Measurements from ENCODE around the gene KIAA1210.
A peak's percentile ranks its signal among the peaks of the same experiment; 100 is the strongest.

The KIAA1210 gene

DNA sequence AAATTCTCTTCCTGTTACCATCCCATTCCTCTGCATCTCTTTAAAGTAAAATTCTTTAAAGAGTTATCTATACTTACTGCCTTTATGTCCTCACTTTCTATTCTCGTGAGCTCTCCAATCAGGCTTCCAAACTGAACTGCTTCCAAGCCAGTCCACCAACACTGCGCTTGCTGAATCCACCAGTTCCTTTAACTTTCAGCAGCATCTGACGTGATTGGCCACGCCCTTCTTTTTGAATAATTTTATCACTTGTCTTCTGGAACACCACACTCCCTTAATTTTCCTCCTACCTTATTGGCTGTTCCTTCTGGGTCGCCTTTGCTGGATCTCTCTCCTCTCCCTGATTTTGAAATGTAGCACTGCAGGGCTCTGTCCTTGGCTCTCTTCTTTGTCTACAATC lies at the start of gene KIAA1210:
Gene KIAA1210 (minus strand): TSS at position 163 of the 400 bp plus-strand sequence. CDS start 4,170 bp downstream, outside the sequence.
- no peak for DNase-seq (ENCODE audit: low read depth)

DNA sequence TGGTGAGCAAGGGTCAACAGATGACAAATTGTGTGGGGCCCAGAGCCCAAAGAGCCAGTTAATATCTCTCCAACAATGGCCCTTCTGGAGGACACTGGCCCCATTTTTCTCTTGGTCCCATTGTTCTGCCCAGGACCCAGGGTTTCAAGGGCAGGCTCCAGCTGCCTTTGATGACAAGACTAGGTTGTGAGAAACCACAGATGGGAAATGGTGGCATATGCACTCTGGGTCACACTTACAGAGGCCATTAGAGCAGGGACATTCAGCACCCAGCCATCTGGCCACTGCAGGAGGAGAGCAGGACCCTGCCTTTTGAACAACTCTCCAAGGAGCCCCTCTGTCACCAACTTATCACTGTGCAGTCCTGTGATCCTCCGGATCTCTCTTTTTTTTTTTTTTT lies 49.7 kb upstream of the KIAA1210 start:
- no peak for DNase-seq (ENCODE audit: low read depth)

DNA sequence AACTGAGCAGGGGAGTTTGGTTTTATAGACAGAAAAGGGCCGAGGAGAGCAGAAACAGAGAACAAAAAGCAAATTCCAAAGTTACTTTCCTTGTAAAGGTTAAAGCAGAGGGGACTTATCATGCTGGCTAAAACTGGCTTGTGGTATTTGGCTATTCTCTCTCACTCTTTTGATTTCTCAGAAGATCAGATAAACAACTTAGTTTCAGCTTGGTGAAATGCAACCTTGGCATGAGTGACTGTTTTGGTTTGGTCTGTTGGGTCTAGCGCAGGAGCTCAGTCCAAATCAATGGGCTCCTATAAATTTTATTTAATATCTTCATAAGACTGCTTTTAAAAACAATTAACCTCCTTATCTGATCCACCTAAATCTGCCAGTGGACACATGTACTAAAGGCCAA lies 47.3 kb upstream of the KIAA1210 start:
- DNase-seq (ENCODE audit: low read depth) = no peak

DNA sequence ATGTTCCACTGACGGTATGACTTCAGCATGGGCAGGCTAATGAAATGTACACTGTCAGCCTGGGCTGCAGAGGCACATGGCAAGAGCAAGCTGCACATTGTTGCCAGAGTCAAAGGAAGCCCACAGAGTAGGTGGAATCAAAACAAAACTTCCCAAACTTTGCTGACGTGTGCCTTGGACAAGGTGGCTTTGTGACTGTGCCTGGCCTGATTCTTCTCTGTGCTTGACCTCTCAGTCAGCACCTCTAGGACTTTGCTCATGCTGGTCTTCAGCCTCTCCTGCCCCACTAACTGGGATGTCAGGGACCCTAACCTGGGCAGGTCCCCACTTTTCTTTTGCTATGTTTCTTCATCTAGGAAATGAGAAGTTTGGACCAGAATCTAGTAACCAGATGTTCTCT lies 40.5 kb upstream of the KIAA1210 start:
- DNase-seq (ENCODE audit: low read depth) = no peak

DNA sequence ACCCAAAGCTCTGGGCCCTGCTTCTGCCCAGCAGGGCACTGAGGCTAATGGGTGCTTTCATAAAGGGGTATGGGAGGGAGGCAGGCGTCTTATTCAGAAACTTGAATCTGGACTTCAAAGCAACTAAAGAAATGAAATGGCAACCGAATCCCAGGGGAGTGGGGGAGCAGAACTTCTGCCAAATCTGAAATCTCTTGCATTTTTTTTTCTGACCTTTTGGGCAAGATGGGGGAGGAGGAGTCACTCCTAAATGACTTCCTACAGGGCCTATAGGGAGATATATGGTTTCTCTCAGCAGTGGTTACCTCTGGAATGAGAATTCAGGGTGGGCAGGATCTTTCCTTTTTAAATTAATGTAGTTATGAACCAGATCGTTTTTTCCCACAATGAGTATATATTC lies 30.6 kb upstream of the KIAA1210 start:
- DNase-seq (ENCODE audit: low read depth) = no peak

DNA sequence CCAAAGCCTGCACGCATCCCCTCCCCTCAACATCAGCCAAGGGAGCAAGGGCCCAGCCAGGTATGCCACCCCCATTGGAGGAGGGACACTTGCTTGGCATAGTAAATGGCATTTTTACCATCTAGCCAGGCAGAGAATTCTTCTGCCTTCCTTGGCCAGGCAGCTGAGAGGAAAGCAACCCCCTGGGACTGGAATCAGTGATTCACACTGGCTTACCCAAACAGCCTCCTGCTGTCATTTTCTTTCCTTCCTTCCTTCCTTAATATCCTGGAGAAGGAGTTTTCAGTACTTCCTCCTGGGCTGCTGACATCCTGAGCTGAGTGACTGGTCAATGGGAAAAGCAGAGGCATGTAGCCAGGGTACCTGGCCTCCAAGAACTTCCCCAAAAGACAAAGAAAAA lies 28.6 kb upstream of the KIAA1210 start:
- peak; percentile 16 for DNase-seq (ENCODE audit: low read depth)

DNA sequence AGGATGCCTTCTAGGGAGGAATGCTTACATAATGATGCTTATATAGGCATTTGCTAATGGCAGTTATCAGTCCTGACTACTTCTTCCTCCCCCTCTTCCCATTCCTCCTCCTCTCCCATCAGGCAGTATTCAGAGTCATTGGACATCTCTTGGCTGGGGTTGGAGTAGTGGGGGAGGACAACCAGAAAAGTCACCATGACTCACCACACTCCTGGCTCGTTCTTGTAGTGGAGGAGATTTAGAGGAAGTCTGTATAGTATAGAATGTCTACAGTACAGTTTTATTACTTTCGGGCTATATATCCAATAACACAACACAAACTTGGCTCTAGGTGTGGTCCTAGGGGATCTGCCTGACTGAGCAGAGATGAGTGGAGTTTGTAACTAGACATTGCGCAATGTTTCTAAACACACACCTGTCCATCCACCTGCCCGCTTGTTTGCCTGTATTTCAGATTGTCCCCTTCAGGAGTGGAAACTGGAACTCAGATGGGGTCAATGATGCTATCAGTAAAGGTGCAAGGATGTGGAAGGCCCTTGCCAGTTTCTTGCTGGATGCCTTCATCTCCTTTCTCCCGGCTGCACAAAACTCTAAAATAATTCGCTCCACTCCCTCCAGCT lies 27.9 kb upstream of the KIAA1210 start:
- DNase-seq (ENCODE audit: low read depth) = peak; percentile 71

DNA sequence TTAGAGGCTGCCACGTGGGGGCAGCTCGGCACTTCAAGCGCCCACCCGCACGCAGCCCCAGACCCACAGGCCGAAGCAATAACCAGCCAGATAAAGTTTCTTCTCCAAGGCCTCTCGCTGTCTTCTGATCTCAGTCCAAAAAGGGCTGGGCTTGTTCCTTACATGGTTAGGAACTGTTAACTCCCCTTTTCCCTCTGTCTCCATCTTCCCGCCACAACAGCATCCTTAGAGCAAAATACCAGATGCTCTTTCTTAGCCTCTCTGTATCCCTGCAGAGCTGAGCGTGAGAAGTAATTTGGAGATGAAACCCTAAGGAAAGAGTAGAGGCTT lies 23.4 kb upstream of the KIAA1210 start:
- DNase-seq (ENCODE audit: low read depth) = no peak

DNA sequence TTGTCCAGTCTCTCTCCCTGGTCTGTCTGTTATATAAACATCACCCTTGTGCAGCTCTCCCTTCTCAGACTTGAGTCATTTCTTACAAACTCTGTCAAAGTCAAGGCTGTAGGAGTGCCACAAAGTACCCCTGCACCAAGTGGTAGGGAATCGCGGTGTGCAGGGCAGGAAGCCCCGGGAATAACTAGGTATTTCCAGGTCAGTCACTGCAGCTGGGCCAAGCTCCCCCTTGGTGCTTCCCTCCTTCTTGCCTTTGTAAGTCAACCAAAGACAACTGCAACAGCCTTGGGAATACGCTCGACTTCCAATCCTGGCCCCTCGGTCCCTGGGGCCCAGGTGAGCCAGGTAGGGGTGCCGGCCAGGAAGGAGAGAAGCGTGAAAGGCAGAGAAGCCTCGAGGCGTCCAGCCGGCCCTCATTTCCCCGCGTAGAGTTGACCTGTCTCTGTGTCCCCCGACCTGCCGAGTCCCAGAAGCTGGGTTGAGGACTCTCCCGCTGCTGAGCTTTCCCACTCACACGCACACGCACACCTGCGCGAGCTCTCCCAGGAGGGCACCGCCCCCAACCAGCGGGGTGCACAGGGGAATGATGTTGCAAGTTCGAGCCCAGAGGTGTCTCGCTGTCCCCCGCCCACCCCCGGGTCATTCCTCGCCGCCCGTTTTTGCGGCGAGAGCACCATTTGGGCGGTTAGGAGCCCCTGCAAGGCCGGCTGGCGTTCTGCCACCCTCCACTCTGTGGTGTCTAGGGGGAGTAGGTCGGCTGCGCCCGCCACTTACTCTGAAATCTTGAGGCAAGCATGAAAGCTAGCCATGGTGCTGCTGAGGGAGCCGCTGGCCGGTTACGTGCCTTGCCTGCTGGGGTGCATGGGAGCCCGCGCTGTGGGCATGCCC lies 22.8 kb upstream of the KIAA1210 start:
- no peak for DNase-seq (ENCODE audit: low read depth)

DNA sequence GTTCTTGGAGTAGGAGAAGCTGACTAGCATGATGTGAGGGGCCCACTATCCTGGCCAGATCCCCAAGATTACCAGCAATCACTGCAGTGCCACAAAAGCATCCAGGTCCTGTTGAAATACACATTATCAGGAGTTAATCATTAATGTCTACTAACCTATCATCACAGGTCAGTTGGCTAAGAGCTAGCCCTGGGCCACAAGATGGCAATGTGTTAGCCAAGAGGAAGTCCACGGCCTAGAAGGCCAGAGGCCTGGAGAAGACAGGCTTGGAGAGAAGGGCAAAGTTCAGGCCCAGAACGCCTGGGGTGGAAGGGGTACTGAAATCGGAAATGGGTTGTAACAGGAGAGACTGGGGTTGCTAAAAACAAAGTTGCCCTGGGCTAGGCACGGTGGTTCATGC lies 19.9 kb upstream of the KIAA1210 start:
- DNase-seq (ENCODE audit: low read depth) = no peak

DNA sequence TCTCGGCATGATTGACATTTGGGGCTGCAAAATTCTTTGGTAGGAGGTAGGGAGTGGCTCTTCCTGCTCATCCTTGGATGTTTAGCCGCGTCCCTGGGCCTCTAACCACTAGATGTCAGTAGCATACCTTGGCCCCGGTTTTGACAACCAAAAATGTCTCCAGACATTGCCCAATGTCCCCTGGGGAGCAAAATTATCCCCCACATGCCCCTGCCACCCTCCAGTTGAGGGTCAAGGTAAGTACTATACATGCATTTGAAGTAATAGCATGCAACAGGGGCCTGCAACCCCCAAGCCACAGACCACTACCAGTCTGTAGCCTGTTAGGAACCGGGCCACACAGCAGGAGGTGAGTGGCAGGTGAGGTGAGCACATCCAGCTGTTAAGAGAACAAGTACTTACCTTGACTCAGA lies 17.6 kb upstream of the KIAA1210 start:
- peak; percentile 4 for DNase-seq (ENCODE audit: low read depth)

DNA sequence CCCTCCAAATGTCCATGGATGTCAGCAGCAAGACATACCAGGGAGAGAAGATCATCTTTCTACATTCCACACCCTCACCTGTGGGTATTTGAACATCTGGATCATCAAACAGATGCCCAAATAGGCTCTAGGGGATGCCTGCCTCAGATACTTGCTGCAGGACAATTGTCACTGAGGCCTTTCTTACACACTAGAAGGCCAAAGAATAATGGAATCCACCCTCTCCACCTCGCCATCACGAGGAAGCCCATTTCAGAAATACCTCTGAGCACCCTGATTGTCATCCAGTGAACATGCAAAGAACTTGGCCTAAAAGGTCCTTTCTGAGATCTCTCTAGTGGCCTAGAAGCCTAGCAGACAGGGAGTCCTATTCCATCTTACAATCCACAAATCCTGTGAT lies 6.9 kb upstream of the KIAA1210 start:
- DNase-seq (ENCODE audit: low read depth) = no peak

DNA sequence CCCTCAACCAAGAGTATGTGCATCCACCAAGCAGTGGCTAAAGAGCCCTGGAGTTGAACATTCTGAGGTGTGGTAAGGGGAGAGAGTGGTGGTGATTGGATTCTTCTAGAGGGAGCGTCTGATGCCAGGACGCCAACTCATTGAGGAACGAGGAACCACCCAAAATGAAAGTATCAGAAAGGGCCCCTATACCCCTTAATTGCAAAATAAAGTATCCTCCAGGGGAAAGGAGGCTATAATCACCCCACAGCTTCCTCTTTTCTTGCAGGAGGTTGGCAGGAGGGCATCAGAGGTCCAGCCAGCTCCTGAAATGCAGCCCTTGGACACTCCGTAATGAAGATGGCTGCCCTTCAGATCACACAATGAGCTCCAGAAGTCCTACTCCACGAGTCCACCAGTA lies 5.3 kb upstream of the KIAA1210 start:
- no peak for DNase-seq (ENCODE audit: low read depth)

DNA sequence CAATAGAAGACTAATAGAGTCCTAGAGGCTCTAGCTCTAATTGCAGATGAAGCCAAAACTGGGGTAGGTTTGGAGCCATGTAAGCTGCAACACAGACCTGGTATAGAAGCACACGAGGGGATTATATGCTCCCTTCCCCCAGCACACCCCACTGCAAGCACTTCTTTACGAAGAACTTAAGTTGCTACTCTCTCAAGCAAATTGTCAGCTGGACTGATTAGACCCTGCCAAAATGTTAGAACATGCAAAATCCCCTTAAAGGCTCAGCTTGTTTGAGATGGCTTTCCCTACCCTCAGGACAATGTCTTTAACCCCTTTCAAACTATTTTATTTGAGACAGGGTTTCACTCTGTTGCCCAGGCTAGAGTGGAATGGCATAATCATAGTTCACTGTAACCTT lies 4.7 kb upstream of the KIAA1210 start:
- DNase-seq (ENCODE audit: low read depth) = no peak

DNA sequence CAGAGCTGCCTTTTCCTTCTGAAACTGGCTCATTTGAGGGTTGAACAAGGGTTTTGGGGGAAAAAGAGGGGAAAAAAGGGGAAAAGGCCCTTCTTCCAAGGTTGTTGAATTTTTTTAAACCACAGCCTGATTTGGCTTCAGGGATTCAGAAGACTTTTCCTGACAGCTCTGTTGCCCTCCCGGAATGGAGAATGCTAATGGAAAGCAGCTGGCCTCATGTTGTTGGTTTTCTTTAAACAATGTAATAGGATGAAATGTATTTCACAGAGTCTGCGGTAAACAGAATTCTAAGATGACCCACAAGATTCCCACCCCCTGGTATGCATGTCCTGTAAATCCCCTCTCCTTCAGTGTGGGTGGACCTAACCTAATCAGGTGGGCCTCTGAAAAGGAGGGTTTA lies 3.3 kb upstream of the KIAA1210 start:
- no peak for DNase-seq (ENCODE audit: low read depth)

DNA sequence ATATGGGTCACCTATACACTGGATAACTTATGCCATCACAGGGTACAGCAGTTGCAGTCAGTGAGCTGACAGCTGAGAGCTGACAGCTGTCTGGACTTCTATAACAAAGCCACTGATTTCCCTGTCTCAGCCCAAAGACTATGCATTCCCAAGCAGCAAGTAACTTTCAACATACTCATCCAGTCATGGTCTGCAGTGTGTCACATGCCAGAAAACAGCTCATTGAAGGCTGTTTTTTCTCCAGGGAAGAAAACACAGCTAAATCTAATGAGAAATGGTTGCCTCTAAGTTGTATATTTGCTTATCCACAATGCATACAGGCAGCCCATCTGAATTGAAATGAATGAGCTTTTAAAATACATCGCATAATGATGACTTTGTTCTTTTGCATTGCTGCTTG lies 6.3 kb downstream of the KIAA1210 start:
- DNase-seq (ENCODE audit: low read depth) = peak; percentile 54

DNA sequence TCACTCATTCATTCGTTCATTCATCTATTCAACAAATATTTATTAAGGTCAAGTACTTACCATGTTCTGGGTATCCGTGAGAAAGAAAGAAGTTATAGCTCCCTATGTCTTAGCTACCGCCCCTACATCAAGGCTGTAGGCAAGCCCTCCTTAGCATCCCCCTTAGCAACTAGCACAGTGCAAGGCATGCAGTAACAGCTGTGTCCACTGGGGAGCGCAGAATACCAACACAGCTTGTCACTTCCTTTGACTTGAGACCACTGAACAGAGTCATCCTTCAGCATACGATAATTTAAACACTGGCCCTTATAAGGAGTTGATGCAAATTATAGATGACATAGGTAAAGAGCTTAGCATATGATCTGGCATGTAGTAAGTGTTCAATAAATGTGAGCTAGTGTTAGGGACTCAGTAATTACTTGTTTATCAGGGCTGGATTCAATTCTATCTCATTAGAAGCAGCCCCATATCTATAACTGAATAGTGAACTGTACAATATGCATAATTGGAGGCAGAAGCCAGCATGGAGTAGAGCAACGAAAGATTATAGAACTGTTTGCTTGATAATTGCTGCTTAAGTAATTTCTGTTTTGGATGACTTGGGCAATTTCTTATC lies 8.7 kb downstream of the KIAA1210 start:
- peak; percentile 9 for DNase-seq (ENCODE audit: low read depth)

DNA sequence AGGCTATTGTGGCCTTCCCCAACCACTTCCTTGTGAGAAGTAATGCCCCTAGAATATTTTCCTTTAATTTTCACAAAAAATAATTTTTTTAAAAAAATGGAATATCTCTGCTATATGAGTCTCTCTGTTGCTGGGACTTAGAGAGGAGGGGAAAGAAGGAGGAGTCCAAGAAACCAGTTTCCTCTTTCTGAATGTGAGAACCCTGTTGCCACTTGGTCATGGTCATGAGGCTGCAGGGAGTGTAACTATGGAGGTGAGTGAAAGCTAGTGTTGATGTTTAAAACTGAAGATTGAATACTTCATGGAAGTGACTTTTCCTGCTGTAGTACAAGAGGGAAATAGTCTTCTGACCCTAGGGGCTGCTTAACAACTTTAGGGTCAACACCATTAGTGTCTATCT lies 20.4 kb downstream of the KIAA1210 start:
- DNase-seq (ENCODE audit: low read depth) = no peak

DNA sequence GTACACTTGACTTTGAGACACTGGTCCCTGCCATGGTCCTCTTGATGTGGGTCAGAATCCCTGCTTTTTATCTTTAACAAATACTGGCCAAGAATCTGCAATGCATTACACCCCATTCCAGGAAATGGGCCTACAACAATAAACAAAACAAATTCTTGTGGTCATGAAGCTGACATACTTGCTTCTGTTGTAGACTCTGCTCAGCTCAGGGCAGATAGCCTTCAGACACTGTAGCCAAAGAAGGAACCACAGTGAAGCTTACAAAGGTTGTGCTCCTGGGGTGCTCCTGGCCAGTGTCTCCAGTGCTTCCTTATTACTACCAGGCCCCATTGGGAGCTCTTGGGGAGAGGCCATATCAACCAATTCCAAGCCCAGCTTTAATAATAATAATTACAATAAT lies 21.8 kb downstream of the KIAA1210 start:
- DNase-seq (ENCODE audit: low read depth) = peak; percentile 11

DNA sequence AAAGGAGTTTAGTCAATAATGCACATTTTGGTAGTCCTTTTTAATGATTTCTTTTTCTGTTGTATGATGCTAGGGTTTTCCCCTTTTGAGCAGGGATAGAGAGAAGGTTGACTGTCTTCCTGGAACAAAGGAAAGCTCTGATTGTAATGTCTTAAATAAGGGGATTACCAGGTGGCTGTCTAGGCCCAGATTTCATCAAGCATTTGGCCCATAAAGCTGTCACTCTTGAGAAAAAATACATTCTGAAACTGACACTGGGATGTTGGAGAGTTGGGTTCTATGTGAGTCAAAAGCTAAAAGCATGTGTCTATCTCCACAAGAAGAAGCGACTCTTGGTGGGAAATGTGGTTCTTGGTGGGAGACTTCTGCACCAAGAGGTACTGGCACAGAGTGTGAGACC lies 26.4 kb downstream of the KIAA1210 start:
- DNase-seq (ENCODE audit: low read depth) = no peak

DNA sequence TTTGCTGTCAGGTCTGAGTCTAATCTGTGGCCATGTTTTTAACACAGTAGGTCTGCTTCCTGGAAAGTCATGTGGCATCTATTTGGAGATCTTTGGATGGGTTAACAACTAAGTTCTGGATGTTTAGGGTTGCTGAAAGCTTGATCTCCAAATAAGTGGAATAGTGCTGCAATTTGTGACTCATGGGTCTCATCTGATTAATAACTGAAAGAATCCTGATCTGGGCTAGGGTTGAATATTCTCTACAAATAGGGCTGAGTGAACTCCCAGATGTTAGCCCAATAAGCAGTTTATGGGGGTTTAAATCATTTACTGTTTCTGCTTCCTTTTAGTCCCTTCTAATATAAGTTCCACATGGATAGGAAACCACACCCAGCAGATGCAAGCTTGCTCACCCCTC lies 31.7 kb downstream of the KIAA1210 start:
- peak; percentile 3 for DNase-seq (ENCODE audit: low read depth)

DNA sequence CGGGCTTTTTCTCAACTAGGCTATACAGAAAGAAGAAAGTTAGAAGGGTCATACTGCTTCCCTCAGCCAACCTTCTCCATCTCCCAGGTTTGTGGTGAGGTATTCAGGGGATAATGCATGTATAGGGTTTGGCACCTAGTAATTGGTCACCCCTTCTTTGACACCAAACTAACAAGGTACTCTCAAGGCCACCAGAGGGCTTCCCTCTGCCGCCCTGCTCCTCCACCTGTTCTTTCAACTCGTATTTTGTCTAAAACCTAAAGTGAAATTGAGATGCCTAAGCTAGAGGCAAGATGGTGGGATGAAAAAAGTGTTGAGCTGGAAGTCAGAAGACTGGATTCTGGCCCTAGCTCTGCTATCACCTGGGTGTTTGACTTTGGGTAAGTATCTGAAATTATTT lies 32.8 kb downstream of the KIAA1210 start:
- no peak for DNase-seq (ENCODE audit: low read depth)

DNA sequence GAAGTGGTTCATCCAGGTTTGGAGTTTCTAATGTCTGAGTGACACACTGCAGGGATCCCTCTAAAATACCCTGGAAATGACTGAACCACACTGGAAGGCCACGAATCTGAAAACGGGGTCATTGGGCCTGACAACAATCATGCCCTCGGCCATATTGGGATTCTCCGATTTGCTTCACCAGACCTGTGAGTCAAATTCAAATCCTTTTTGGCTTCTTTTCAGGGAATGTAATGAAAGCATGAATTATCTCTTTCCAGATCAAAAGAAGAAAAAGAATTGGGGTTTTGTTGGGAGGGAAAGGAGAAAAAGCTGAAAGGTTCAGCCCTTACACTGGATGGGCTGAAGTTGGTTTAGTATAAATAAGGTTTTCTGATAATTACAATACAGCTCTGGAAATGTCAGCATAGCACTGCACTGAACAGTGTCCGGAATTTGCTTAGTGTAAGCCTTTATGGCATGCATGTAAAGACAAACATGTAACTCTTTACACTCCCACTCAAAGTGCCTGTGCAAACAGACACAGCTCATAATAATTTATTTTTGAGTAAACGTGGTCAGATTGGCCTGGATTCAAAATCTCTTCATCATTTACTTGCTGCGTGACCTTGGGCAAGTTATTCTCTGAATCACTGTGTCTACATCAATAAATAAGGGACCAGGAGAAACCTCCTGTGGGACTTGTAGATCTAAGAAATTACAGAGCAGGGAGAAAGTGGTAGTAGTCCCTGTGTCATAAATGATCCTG lies 33.4 kb downstream of the KIAA1210 start:
- DNase-seq (ENCODE audit: low read depth) = peak; percentile 11
